Lung (tissue), 12 donors: Measurements from ENCODE around the gene PPARA. TPM values are rescaled to one million over a fixed set of nuclear protein-coding genes. Genes with fewer than 3 reads are reported as not detected.

ENCODE experiments used
- ATAC-seq: fragments of 200-7000 bp; cut with Tn5 transposase; one replicate; pipeline ENCODE4 v1.9.1; 2020; ENCODE audit warnings: moderate number of reproducible peaks; ENCODE audit not compliant: insufficient read depth, low FRiP score
- DNase-seq, 3 donors: peaks; one replicate each; pipeline ENCODE4 v3.0.0-alpha.2; 2013 to 2017
- H3K27ac ChIP-seq, 2 donors: one replicate each; pipeline ENCODE4 v1.5.1; 2013; ENCODE audit warnings: mild to moderate bottlenecking in 2 of 2, moderate library complexity in 2 of 2, control low read depth in 1 of 2, inconsistent platforms in 1 of 2, low read depth in 1 of 2, low read length in 1 of 2
- H3K27me3 ChIP-seq, 3 donors: one replicate each; pipeline ENCODE4 v1.5.1; 2013; ENCODE audit warnings: low read length in 2 of 3; ENCODE audit not compliant: control insufficient read depth in 3 of 3, insufficient read depth in 3 of 3
- H3K36me3 ChIP-seq, 4 donors: one replicate each; pipeline ENCODE4 v1.5.1; 2013; ENCODE audit warnings: low read length in 4 of 4, mild to moderate bottlenecking in 1 of 4, moderate library complexity in 1 of 4; ENCODE audit not compliant: control insufficient read depth in 4 of 4, insufficient read depth in 4 of 4
- H3K4me1 ChIP-seq, 5 donors: one replicate each; pipeline ENCODE4 v1.5.1; 2013; ENCODE audit warnings: low read length in 5 of 5, mild to moderate bottlenecking in 2 of 5, moderate library complexity in 1 of 5; ENCODE audit not compliant: control insufficient read depth in 5 of 5, insufficient read depth in 5 of 5
- H3K4me3 ChIP-seq: one replicate; pipeline ENCODE4 v1.5.1; 2013; ENCODE audit warnings: mild to moderate bottlenecking, control low read depth, moderate library complexity
- H3K9ac ChIP-seq, 2 donors: one replicate each; pipeline ENCODE4 v1.5.1; 2013; ENCODE audit warnings: low read length in 2 of 2, control low read depth in 1 of 2; ENCODE audit not compliant: insufficient read depth in 1 of 2
- H3K9me3 ChIP-seq, 4 donors: one replicate each; pipeline ENCODE4 v1.5.1; 2013; ENCODE audit warnings: low read length in 3 of 4, mild to moderate bottlenecking in 1 of 4, moderate library complexity in 1 of 4; ENCODE audit not compliant: control insufficient read depth in 4 of 4, insufficient read depth in 3 of 4
- CTCF ChIP-seq: IDR thresholded peaks from 2 replicates; pipeline ENCODE4 v1.5.1; 2012; ENCODE audit warnings: mild to moderate bottlenecking; ENCODE audit errors: control extremely low read depth, extremely low read depth
- WGBS, 2 donors: extraction: QIAGEN DNeasy Blood & Tissue Kit; methylation state at CpG; one replicate each; pipeline ENCODE4 v1.1.7; 2013; 5-methylcytosine and 5-hydroxymethylcytosine counted together
- polyA plus RNA-seq, 2 donors: library from polyadenylated mRNA; stranded (reverse); fragments of 200-250 nt; gene quantifications; one replicate each; pipeline ENCODE4 v1.2.1, GENCODE V29; 2013
- total RNA-seq, 2 donors: library from RNA; depleted of rRNA in 1 of 2; stranded (reverse); fragments of >200 nt in 1 of 2; gene quantifications; one replicate each; pipeline ENCODE4 v1.2.1, GENCODE V29; 2014 to 2021
- donor health status: control.
- donor health status: control.
- donor health status: Bipolar disorder and iron deficiency.
- donor health status: healthy.
- donor health status: DM: yes; HTN: yes; CAD: no.

Gene PPARA
- total and polyA plus RNA-seq, 4 donors: 4.4 to 18.1 (median 11.0) TPM

GRCh38 chr22:46132830-46133587, 17.3 kb upstream of the PPARA start:
- no peak overlapping the region for H3K9ac ChIP-seq
- ATAC-seq: no peak
- WGBS, 2 donors: 91 to 93% methylated on average over 19 of the region's 19 CpGs

GRCh38 chr22:46133588-46133855, 16.8 kb upstream of the PPARA start:
- H3K4me3 ChIP-seq: no peak overlapping the region
- DNase-seq (no peak), ATAC-seq (no peak)
- H3K36me3 ChIP-seq: no peaks in the 10 kb centered on the region
- H3K27me3 ChIP-seq: no peaks in the 10 kb centered on the region
- H3K9ac ChIP-seq: no peak overlapping the region
- no peaks in the 10 kb centered on the region for H3K9me3 ChIP-seq
- H3K27ac ChIP-seq: no peak overlapping the region
- H3K4me1 ChIP-seq: peaks cover 0 to 7% (median 2%) of the 10 kb centered on the region in 5 donors
- WGBS, 2 donors: 85 to 88% methylated on average over 4 of the region's 4 CpGs
- TF ChIP-seq CTCF: no peak

More at GRCh38 chr22:46132830-46133587, 17.3 kb upstream of the PPARA start:
- no peaks in the 10 kb centered on the region for H3K27me3 ChIP-seq
- TF ChIP-seq CTCF: no peak
- H3K9me3 ChIP-seq: no peaks in the 10 kb centered on the region
- H3K27ac ChIP-seq: no peak overlapping the region
- no peak for DNase-seq
- no peak overlapping the region for H3K4me3 ChIP-seq
- H3K36me3 ChIP-seq: no peaks in the 10 kb centered on the region
- peaks cover 0 to 7% (median 2%) of the 10 kb centered on the region in 5 donors for H3K4me1 ChIP-seq

GRCh38 chr22:46134111-46134705, 16.1 kb upstream of the PPARA start:
- no peak overlapping the region for H3K9ac ChIP-seq
- no peak for ATAC-seq
- no peak for DNase-seq

More at GRCh38 chr22:46134111-46134705, 16.1 kb upstream of the PPARA start:
- no peak overlapping the region for H3K4me3 ChIP-seq
- H3K36me3 ChIP-seq: no peaks in the 10 kb centered on the region
- WGBS, 2 donors: 88 to 92% methylated on average over 14 to 15 of the region's 15 CpGs
- no peak for TF ChIP-seq CTCF
- no peak overlapping the region for H3K27ac ChIP-seq
- H3K4me1 ChIP-seq: peaks cover 0 to 6% (median 2%) of the 10 kb centered on the region in 5 donors
- H3K27me3 ChIP-seq: no peaks in the 10 kb centered on the region
- H3K9me3 ChIP-seq: no peaks in the 10 kb centered on the region
